KBM-7 (cell line): Measurements from ENCODE around the gene HELB.
"Not testable (repeated sequence)": the region's sequence is repeated elsewhere in the genome, so short reads cannot be mapped to it uniquely, and the experiment has no call there.

Experiments used
- DNase-seq: peaks from one replicate; pipeline ENCODE4 v3.0.0-alpha.2; 2015
- in situ Hi-C: fragments of 300-500 bp; cut with MboI; formaldehyde crosslinking; loops from 2 replicates; pipeline ENCODE4 v1.14.3; 2020; ENCODE audit warnings: low sequenced_read_pairs, low pct_unique_long_range_greater_than_20kb, mixed read lengths

Gene HELB

GRCh38 chr12:66297080-66297479, 5.2 kb upstream of the HELB start:
- in situ Hi-C loops, result no loop called here
- no peak for DNase-seq

DNA sequence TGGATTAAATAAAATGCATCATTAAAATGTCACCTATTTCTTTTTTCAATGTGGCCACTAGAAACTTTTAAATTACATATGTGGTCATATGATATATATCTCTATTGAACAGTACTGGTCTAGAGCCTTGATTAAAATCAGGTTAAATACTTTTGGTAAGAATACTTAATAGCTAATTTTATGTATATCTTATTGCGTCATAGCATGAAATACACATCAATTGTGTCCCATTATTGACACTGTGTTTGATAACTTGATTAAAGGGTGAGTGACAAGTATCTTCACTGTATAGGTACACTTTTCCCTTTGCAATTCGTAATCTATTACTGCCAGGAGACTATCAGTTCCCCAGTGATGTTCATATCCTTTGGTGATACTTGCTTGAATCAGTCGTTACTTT, 4.4 kb upstream of the HELB start:
- in situ Hi-C loops, result no loop called here
- DNase-seq, result no peak

DNA sequence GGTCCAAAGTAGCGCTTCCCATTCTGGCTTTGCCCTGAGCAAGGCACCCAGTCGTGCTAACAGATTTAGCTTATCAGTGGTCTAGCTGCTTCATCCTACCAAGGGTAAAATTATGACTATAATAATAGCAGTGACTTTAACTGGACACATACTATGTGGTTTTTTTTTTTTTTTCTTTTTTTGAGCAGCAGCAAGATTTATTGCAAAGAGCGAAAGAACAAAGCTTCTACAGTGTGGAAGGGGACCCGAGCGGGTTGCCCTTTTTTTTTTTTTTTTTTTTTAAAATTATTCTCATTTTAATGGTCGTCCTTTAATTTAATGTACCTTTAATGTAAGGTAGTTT, 505 bp downstream of the HELB start:
- DNase-seq, result no peak
- in situ Hi-C loops, result no loop called here

GRCh38 chr12:66303316-66303804, 1.1 kb downstream of the HELB start:
- DNase-seq, in situ Hi-C loops: not testable (repeated sequence)

- in situ Hi-C loops, result no loop called here
- peak; percentile 8 for DNase-seq
Observed at GRCh38 chr12:66304296-66304900, 2.1 kb downstream of the HELB start.

- DNase-seq, result no peak
- in situ Hi-C loops, result no loop called here
Observed at GRCh38 chr12:66309606-66310005, 7.3 kb downstream of the HELB start.

GRCh38 chr12:66312189-66312588, 9.9 kb downstream of the HELB start:
- DNase-seq, result no peak
- in situ Hi-C loops, result no loop called here

DNA sequence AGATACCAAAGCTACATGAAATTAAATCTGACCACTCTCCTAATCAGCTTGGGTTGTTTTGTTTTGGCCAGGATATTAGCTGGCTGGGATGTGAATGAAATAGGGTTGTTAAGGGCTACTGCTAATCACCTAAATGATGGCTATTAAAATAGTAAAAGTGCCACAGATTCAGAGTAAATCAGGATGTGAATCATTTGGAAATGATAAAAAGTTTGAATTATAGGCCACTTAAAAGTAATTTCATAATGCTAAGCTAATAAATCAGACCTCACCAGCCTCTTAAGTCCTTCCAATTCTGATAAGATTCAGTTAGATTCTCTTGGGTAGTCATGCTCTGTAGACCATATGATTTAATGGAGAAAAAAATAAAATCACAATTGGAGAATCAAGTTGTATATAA, 12.0 kb downstream of the HELB start:
- in situ Hi-C loops, result no loop called here
- DNase-seq, result no peak

GRCh38 chr12:66319266-66319954, 17.1 kb downstream of the HELB start:
- DNase-seq, result no peak
- in situ Hi-C loops, result no loop called here

DNA sequence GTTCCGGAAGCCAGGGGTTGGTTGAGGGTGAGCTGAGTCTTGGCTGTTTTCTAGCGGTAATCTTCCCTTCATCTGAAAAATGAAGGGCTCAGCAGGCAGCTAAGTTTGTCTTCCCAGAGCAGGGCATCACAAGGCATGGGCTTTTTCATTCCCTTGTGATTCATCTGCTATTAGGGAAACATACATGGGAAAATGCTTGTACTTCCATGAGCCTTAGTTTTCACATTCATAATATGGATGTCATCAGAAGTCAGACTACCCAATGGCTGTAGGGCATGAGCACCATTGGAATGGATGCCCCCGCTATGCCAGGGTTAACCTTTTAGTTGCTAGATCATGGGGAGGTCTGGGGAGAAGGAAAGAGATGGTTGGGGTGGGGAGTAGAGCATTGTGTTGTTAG, 18.7 kb downstream of the HELB start:
- no peak for DNase-seq

GRCh38 chr12:66321435-66321834, 19.1 kb downstream of the HELB start:
- no peak for DNase-seq
- in situ Hi-C loops, result no loop called here

More for the DNA sequence above, 18.7 kb downstream of the HELB start:
- in situ Hi-C loops, result no loop called here

GRCh38 chr12:66323017-66323416, 20.7 kb downstream of the HELB start:
- in situ Hi-C loops, result no loop called here
- DNase-seq, result no peak

GRCh38 chr12:66329941-66330340, 27.6 kb downstream of the HELB start:
- no peak for DNase-seq
- in situ Hi-C loops, result no loop called here

DNA sequence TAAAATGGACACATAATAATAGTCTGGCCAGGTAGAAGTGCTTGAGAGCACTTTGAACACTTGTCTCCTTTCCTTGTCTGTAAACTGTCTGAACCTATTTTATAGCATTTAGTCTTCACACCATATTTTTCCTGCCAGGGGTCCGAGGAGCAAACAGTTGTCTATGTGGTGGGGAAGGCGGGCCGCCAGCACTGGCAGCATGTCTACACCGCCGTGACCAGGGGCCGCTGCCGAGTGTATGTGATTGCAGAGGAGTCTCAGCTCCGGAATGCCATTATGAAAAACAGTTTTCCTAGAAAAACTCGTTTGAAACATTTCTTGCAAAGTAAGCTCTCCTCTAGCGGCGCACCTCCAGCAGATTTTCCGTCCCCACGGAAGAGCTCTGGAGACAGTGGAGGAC, 28.7 kb downstream of the HELB start:
- in situ Hi-C loops, result no loop called here
- no peak for DNase-seq

GRCh38 chr12:66331814-66332213, 29.5 kb downstream of the HELB start:
- DNase-seq, result no peak
- in situ Hi-C loops, result no loop called here

DNA sequence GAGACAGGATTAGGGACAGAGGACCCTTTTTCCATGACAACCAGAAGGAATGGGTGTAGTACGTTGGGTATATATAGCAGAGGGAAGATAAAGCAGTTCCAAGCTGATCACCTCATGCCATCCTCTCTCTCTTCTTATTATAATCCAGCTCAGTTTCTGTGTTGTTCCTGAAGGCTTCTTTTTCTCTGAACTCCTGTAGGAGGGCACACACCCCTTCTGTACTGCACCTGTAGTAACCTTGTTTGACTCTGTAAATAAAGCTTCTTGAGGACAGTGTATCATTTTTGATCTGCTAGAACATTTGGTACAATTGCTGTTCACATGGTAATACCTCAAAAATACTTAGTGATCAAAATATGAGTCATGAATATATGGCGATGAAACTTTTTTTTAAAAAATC, 33.5 kb downstream of the HELB start:
- no peak for DNase-seq
- in situ Hi-C loops, result no loop called here

- no peak for DNase-seq
- in situ Hi-C loops, result no loop called here
Observed at GRCh38 chr12:66337381-66338010, 35.2 kb downstream of the HELB start.

GRCh38 chr12:66340131-66340530, 37.8 kb downstream of the HELB start:
- in situ Hi-C loops, result no loop called here
- no peak for DNase-seq

DNA sequence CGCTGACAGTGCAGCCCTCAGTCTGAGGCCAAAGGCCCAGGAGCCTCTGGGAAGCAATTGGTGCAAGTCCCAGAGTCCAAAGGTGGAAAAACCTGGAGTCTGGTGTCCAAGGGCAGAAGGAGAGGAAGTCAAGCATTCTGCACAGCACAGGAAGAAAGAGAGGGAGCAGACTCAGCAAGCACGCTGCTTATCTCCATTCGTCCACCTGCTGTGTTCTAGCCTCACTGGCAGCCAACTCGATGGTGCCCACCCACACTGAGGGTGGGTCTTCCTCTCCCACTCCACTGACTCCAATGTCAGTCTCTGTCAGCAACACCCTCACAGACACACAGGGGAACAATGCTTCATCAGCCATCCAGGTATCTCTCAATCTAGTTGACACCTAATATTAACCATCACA, 38.8 kb downstream of the HELB start:
- DNase-seq, result no peak
- in situ Hi-C loops, result no loop called here

DNA sequence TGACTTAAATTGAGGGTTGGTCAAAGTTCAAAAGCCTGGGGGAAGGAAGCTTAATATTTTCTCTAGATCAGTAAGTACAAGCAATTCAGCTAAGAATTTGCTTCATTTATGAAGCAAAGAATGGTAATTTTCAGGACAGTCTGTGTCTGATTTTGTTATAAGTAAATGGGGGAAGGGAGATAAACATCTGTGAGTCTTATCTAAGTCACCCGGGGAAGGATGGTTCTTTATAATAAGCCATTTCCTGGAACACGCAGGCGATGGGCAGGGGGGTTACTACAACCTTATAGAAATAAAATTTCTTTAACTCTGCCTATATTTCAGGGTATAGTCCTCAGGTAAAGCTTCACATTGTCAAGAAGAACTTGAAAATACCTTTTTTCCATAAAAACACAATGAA, 42.9 kb downstream of the HELB start:
- in situ Hi-C loops, result no loop called here
- DNase-seq, result peak; percentile 57

DNA sequence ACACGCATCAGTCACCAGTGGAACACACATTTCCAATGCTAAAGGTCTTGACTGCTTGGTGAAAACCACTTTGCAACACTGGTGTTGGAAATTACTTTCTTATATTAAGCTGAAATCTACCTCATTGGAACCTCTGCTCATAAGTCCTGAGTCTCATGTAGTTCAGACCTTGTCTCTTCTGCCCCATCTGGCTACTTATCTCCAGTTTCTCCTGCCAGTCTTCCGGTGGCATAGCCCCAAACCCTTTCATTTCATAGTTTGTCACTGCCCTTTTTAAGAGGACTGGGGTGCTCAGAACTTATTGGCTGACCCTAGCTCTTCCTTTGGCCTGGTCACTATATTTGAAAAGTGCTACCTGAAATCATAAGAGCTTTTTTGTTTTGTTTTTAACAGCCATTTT, 43.7 kb downstream of the HELB start:
- in situ Hi-C loops, result no loop called here
- peak; percentile 38 for DNase-seq
